Measurements from ENCODE around the gene KRT39. TPM values are rescaled to one million over a fixed set of nuclear protein-coding genes. Genes with fewer than 3 reads are reported as not detected.
A peak's percentile ranks its signal among the peaks of the same experiment; 100 is the strongest.
"Not testable (repeated sequence)": the region's sequence is repeated elsewhere in the genome, so short reads cannot be mapped to it uniquely, and the experiment has no call there.

Gene KRT39
- total RNA-seq, 1 donor from 2014 or later: not detected

GRCh38 chr17:40922239-40922638 is 44.5 kb downstream of the KRT39 start:
- TF ChIP-seq, protein P1, sequence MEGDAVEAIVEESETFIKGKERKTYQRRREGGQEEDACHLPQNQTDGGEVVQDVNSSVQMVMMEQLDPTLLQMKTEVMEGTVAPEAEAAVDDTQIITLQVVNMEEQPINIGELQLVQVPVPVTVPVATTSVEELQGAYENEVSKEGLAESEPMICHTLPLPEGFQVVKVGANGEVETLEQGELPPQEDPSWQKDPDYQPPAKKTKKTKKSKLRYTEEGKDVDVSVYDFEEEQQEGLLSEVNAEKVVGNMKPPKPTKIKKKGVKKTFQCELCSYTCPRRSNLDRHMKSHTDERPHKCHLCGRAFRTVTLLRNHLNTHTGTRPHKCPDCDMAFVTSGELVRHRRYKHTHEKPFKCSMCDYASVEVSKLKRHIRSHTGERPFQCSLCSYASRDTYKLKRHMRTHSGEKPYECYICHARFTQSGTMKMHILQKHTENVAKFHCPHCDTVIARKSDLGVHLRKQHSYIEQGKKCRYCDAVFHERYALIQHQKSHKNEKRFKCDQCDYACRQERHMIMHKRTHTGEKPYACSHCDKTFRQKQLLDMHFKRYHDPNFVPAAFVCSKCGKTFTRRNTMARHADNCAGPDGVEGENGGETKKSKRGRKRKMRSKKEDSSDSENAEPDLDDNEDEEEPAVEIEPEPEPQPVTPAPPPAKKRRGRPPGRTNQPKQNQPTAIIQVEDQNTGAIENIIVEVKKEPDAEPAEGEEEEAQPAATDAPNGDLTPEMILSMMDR (conservative IDR thresholded peaks at IDR 0.05; ENCODE audit: low read depth, low read length): no peak
- DNase-seq (ENCODE audit: low read depth): peak; percentile 74
- H3K4me3 ChIP-seq (ENCODE audit: low read depth, low read length): no peak overlapping the region

DNA sequence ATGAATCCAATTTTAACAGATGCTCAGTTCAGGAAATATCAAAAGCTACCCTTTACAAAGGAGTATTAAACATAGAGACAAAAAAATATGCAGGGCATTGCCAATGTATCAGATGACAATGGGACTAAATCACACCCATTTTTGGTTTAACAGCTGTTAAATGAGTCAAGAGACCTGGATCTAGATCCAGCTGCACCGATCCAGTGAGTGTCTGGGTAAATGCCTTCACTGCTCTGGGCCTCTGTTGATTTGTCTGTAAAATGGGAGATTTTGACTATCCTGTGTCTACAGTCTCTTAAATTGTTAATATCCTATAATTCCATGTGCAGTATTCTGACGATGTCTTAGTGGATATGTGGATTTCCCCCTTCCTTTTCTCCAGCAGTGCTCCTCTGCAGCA is 45.7 kb downstream of the KRT39 start:
- no peak overlapping the region for H3K4me3 ChIP-seq (ENCODE audit: low read depth, low read length)
- DNase-seq (ENCODE audit: low read depth): no peak
- TF ChIP-seq, protein P1 (conservative IDR thresholded peaks at IDR 0.05; ENCODE audit: low read depth, low read length): no peak

DNA sequence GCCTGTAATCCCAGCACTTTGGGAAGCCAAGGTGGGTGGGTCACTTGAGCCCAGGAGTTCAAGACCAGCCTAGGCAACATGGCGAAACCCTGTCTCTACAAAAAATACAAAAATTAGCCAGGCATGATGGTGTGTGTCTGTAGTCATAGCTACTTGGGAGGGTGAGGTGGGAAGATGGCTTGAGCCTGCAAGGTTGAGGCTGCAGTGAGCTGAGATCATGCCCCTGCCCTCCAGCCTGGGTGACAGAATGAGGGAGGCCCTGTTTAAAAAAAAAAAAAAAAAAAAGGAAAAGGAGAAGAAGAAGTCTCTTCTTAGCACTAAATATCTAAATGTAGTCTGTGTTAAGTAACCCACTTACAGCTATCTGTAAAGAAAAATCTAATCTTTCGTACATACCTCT is 49.6 kb downstream of the KRT39 start:
- not testable (repeated sequence) for H3K4me3 ChIP-seq (ENCODE audit: low read depth, low read length); DNase-seq (ENCODE audit: low read depth)

DNA sequence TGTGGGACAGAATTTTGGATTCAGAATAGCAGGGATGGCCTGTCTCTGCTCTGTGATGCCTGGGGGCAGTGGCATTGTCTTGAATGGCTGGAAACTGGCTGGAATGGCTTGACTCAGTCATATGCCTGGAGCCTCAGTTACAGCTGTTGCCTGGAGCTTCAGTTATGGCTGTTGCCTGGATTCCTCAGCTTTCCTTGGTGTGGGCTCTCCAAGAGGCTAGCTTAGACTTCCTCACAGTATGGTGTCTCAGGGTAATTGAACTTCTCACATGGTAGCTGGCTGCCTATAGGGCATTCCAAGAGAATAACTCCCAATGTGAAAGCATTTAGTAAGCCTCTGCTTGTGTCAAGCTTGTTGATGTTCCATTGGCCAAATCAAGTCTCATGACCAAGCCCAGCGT is 50.4 kb downstream of the KRT39 start:
- H3K4me3 ChIP-seq (ENCODE audit: low read depth, low read length): no peak overlapping the region
- TF ChIP-seq, protein P1 (conservative IDR thresholded peaks at IDR 0.05; ENCODE audit: low read depth, low read length): no peak
- DNase-seq (ENCODE audit: low read depth): no peak

DNA sequence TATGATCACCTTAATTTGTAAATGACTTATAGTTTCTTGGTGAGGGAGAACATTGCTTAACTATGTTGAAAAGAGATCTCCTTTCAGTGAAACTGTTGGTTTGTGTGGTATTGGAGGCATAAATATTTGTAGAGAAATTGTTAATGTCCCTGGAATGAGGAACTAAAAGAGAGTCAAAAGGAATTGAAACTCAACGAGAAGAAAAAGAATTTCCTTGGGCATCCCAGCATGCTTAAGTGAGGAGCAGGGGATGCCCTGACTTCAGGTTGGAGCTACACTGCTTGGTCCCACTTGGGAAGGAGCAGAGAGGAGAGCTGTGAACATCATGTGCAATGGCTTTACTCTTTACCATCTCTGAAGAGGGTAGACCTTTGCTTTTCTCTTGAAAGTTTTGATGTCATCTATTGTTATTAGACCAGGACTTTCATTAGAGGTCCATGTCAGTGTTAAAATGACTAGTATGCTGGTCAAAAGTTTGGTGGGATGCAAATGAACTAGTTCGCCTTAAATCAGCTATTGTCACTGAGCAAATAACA is 51.0 kb downstream of the KRT39 start:
- TF ChIP-seq, protein P1 (conservative IDR thresholded peaks at IDR 0.05; ENCODE audit: low read depth, low read length): no peak
- H3K4me3 ChIP-seq (ENCODE audit: low read depth, low read length): no peak overlapping the region
- peak; percentile 71 for DNase-seq (ENCODE audit: low read depth)

GRCh38 chr17:40915199-40915661 is 51.5 kb downstream of the KRT39 start:
- peak; percentile 100 for DNase-seq (ENCODE audit: low read depth)
- H3K4me3 ChIP-seq (ENCODE audit: low read depth, low read length): no peak overlapping the region
- TF ChIP-seq, protein P1 (conservative IDR thresholded peaks at IDR 0.05; ENCODE audit: low read depth, low read length): no peak

- H3K4me3 ChIP-seq (ENCODE audit: low read depth, low read length): no peak overlapping the region
- no peak for DNase-seq (ENCODE audit: low read depth)
- TF ChIP-seq, protein P1 (conservative IDR thresholded peaks at IDR 0.05; ENCODE audit: low read depth, low read length): no peak
Measured at GRCh38 chr17:40914075-40914855, 52.5 kb downstream of the KRT39 start.

Data from epithelial cell of proximal tubule (primary cell).